Activated T-cell treated with anti-CD3 and anti-CD28 coated beads for 1 hour (primary cell): ENCODE data around the gene MESD.

ENCODE experiments used
- DNase-seq: peaks from one replicate; pipeline ENCODE4 v3.0.0-alpha.2; 2020; ENCODE audit warnings: low read depth

The MESD gene

DNA sequence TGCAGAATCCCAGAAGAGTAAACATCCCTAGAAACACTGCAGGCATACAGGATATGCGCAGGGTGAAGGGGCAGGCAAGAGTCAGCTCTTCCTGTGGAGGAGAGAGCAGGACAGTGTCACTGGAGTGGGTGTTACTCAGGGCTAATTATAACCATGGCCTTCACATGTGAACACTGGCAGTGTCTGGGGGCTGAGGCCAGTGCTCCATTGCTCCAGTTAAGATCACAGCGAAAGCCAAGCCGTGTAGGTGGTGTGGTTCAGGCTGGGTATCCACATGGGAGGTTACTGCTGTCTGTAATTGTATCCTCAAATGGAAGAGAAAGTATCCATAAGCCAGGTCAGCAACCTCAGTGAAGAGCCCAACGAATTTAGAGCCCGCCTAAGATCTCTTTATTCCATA is 84.6 kb downstream of the MESD start:
- DNase-seq: no peak

DNA sequence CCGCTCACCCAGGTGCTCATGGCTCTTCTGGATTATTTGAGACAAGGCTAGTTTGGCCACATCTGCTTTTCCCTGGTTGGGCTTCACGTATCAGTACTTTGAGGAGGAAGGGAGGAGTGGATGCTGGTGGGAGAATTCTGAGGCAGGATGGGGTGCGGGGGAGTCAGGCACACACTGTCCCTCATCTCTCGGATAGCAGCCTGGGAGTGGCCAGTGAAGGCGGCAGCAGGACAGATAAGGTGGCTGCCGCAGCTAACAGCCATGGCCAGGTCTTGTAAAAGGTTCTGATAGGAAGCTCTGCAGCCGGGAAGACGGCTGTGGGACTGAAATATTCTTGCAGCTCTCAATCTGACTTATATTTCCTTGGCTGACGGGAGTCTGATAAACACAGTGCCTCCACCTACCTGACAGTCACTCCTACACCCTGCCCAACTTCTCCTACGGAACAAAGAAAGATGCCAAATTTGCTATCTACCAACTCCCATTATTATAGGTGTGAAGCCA is 87.3 kb downstream of the MESD start:
- DNase-seq: no peak

DNA sequence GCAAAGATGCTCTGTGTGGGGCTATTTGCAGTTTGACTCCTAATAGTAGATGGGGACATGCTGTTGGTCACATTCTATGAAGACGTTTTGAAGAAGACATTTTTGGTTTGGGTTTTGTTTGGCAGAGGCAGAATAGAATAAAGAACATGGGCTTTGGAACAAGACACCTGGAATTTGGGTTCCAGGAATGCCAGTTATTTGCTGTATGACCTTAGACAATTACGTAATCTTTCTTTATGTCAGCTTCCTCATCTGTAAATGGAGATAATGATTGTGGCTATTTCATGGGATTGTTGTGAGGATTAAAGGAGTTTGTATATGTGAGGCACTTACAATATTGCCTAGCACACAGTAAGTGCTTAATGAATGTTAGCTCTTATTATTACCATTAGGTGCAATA is 91.6 kb downstream of the MESD start:
- no peak for DNase-seq
